Measurements from ENCODE around the gene BCAP29.

Gene BCAP29

DNA sequence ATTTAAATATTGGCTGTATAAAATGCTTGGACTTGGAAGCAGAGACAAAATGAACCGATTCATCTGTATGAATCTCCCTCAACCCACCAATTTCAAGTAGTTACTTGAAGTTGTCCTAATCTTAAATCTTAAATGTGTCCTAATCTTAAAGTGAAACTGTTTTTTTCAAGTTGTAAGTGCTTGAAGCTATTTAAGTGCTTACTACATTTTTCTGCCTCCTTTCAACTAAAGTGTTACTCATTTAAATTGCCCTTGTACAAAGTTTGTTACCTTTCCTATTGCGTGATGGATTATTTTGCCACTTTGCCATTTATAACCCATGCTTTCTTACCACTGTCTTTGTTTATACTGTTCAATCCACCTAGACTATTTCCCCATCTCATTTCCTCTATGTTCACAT lies 2.8 kb downstream of the BCAP29 start:
- Histone ChIP-seq H3K27ac (ENCODE audit: low read depth, low read length, severe bottlenecking) (no peak overlapping the region), H3K4me1 (ENCODE audit: control insufficient read depth, insufficient read depth, low read length, poor library complexity, severe bottlenecking) (no peaks in the 10 kb centered on the region), H3K9me3 (ENCODE audit: control insufficient read depth, low read length) (no peaks in the 10 kb centered on the region), H3K36me3 (ENCODE audit: control insufficient read depth, insufficient read depth, low read length) (peaks cover 21% of the 10 kb centered on the region), H3K4me3 (ENCODE audit: extremely low read depth, insufficient read depth, low read length, poor library complexity, severe bottlenecking) (no peak overlapping the region)
- WGBS, 2 experiments (ENCODE audit: insufficient coverage in 2 of 2): 100% methylated on average over 1 of the region's 2 CpGs

DNA sequence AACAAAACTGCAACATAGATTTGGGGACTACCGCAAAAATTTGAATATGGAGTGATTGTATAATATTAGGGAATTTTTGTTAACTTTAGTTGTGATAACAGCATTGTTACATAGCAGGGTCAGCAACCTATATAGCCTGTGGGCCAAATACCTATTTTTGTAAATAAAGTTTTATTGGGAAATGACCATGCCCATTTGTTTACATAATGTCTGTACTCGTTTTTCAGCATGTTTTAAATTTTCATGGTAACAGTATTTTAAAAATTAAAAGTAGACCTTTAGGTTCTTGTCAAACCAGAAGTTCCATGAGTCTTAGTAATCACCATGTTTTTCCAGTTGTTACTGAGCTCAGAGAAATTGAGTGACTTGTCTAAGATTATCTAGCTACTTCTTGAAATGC lies 4.7 kb downstream of the BCAP29 start:
- no peak overlapping the region for H3K27ac ChIP-seq (ENCODE audit: low read depth, low read length, severe bottlenecking)
- 80% methylated on average over 1 of the region's 2 CpGs; no CpG with 5 or more reads in 1 of the 2 experiments for WGBS, 2 experiments (ENCODE audit: insufficient coverage in 2 of 2)
- H3K36me3 ChIP-seq (ENCODE audit: control insufficient read depth, insufficient read depth, low read length): peaks cover 32% of the 10 kb centered on the region

DNA sequence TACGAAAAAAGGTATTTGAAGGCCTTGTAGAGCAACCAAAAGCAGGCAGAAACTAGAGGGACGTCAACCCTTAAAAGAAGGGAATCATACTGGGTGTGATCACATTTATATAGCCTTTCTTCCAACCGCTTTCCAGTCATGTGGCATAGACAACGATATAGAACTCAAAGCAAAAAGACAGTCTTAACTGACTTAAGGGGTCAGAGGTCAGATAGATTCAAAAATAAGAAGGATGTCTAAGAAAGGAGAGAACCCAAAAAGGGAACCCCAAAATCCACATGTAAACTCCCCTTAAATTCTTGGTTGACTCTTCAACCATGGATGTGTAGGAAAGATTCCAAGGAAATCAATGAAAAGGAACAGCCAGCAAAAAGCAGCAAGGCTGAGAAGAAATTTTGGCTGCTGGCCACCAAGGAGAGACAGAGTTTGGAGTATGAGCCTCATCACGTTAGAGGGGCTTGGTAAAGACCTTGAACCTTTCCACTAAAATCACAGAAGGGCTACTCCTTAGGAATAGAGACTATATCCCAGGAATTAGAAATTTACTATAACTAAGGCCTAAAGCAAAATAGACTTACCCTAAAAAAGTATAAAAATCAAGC lies 8.6 kb downstream of the BCAP29 start:
- H3K9me3 ChIP-seq (ENCODE audit: control insufficient read depth, low read length): no peaks in the 10 kb centered on the region
- no peak overlapping the region for H3K4me3 ChIP-seq (ENCODE audit: extremely low read depth, insufficient read depth, low read length, poor library complexity, severe bottlenecking)
- no peak overlapping the region for H3K27ac ChIP-seq (ENCODE audit: low read depth, low read length, severe bottlenecking)
- WGBS, 2 experiments (ENCODE audit: insufficient coverage in 2 of 2): 100% methylated on average over 2 to 4 of the region's 5 CpGs
- H3K4me1 ChIP-seq (ENCODE audit: control insufficient read depth, insufficient read depth, low read length, poor library complexity, severe bottlenecking): no peaks in the 10 kb centered on the region
- H3K36me3 ChIP-seq (ENCODE audit: control insufficient read depth, insufficient read depth, low read length): peaks cover 32% of the 10 kb centered on the region

More for the DNA sequence above, 4.7 kb downstream of the BCAP29 start:
- no peak overlapping the region for H3K4me3 ChIP-seq (ENCODE audit: extremely low read depth, insufficient read depth, low read length, poor library complexity, severe bottlenecking)
- H3K9me3 ChIP-seq (ENCODE audit: control insufficient read depth, low read length): no peaks in the 10 kb centered on the region
- no peaks in the 10 kb centered on the region for H3K4me1 ChIP-seq (ENCODE audit: control insufficient read depth, insufficient read depth, low read length, poor library complexity, severe bottlenecking)

DNA sequence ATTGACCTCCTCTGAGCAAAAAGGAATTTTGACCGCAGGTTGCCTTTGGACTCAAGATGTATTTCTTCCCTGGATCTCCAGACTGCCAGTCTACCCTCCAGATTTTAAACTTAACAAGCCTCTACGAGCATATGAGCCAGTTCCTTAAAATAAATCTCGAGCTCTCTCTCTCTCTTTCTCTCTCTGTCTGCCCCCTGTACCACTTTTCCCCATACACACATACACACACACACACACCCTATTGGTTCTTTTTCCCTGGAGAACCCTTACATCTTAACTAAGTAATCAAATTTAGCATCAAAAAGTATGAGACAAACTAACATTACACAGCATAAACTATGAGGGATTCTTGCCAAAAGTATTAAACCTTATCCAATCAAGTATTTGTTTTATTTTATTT lies 11.4 kb downstream of the BCAP29 start:
- no peak overlapping the region for H3K4me3 ChIP-seq (ENCODE audit: extremely low read depth, insufficient read depth, low read length, poor library complexity, severe bottlenecking)
- H3K36me3 ChIP-seq (ENCODE audit: control insufficient read depth, insufficient read depth, low read length): peaks cover 28% of the 10 kb centered on the region
- no peak overlapping the region for H3K27ac ChIP-seq (ENCODE audit: low read depth, low read length, severe bottlenecking)
- H3K4me1 ChIP-seq (ENCODE audit: control insufficient read depth, insufficient read depth, low read length, poor library complexity, severe bottlenecking): peaks cover 5% of the 10 kb centered on the region
- 91 to 100% methylated on average over 3 of the region's 3 CpGs for WGBS, 2 experiments (ENCODE audit: insufficient coverage in 2 of 2)
- no peaks in the 10 kb centered on the region for H3K9me3 ChIP-seq (ENCODE audit: control insufficient read depth, low read length)

DNA sequence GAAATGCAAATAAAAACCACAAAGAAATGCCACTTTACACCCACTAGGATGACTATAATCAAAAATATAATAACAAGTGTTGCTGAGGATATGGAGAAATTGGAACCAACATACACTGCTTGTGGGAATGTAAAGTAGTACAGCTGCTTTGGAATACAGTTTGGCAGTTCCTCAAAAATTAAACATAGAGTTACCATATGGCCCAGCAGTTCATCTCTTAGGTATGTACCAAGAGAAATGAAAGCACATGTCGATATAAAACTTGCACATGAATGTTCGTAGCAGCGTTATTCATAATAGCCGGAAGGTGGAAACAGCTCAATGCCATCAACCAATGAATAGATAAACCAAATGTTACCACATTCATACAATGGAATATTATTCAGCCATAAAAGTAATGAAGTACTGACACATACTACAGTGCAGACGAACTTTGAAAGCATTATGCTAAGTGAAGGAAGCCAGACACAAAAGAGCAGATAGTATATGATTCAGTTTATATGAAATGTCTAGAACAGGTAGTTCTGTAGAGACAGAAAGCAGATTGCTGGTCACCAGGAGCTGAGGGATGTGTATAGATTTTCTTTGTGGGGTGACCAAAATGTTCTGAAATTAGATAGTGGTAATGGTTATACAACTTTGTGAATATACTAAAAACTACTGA lies 12.4 kb downstream of the BCAP29 start:
- Histone ChIP-seq H3K4me1 (ENCODE audit: control insufficient read depth, insufficient read depth, low read length, poor library complexity, severe bottlenecking) (peaks cover 13% of the 10 kb centered on the region), H3K4me3 (ENCODE audit: extremely low read depth, insufficient read depth, low read length, poor library complexity, severe bottlenecking) (no peak overlapping the region), H3K9me3 (ENCODE audit: control insufficient read depth, low read length) (no peaks in the 10 kb centered on the region), H3K27ac (ENCODE audit: low read depth, low read length, severe bottlenecking) (no peak overlapping the region), H3K36me3 (ENCODE audit: control insufficient read depth, insufficient read depth, low read length) (peaks cover 21% of the 10 kb centered on the region)
- WGBS, 2 experiments (ENCODE audit: insufficient coverage in 2 of 2): 96 to 100% methylated on average over 1 to 4 of the region's 5 CpGs

DNA sequence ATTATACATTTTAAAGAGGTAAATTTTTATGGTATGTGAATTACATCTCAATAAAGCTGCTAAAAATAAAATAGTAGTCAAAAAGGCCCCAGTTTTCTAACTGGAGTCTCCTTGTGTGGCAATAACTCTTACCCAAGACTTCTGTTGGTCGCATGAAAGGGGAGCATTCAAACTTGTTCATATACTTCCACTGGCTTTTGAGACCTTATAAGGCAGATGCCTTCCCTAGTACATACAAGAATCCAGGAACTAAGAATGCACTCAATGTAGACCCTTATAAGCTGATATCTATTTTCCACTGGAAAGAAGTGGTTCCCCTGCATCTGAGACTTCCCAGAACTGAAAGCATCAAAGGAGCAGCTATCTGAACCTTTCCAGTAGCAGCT lies 13.0 kb downstream of the BCAP29 start:
- no peak overlapping the region for H3K27ac ChIP-seq (ENCODE audit: low read depth, low read length, severe bottlenecking)
- WGBS, 2 experiments (ENCODE audit: insufficient coverage in 2 of 2): 88 to 100% methylated on average over 1 of the region's 1 CpG
- H3K36me3 ChIP-seq (ENCODE audit: control insufficient read depth, insufficient read depth, low read length): peaks cover 21% of the 10 kb centered on the region

DNA sequence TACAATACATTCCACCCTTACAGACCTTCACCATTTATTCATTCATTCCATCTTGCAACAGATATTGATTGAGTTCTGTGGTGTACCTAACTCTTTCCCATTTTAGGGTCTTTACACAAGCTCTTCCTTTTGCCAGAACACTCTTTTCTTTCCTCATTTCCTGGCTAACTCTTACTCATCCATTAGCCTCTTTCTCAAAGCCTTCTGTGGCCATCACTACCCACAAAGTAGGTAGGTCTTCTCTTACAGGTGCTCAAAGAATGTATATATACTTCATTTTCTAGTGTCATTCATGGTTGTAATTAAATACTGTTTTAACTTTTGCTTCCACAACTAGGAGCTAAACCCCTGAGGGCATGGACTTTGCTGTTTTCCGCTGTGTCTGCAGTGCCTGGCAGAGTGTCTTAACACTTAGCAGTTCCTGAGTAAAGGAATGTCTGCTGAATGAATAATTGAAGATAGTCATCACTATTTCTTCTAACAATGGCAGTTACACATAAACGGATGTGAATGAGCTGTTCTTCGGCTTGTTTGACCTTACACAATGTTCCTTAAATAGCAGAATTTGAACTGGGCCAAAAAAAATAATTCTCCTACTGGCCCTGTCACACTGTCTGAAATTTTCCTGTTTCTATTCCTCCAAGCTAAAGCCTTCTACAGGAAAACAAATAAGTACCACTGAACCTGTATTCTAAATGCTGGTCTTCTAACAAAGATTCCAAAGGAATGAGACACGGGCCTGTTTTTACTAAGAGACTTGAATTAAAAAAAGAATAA lies 15.1 kb downstream of the BCAP29 start:
- Histone ChIP-seq H3K27ac (ENCODE audit: low read depth, low read length, severe bottlenecking) (peak overlapping the region; percentile 92), H3K4me3 (ENCODE audit: extremely low read depth, insufficient read depth, low read length, poor library complexity, severe bottlenecking) (no peak overlapping the region)
- 50 to 100% methylated on average over 1 to 2 of the region's 4 CpGs for WGBS, 2 experiments (ENCODE audit: insufficient coverage in 2 of 2)

More for the DNA sequence above, 13.0 kb downstream of the BCAP29 start:
- no peak overlapping the region for H3K4me3 ChIP-seq (ENCODE audit: extremely low read depth, insufficient read depth, low read length, poor library complexity, severe bottlenecking)
- H3K4me1 ChIP-seq (ENCODE audit: control insufficient read depth, insufficient read depth, low read length, poor library complexity, severe bottlenecking): peaks cover 14% of the 10 kb centered on the region
- no peaks in the 10 kb centered on the region for H3K9me3 ChIP-seq (ENCODE audit: control insufficient read depth, low read length)

DNA sequence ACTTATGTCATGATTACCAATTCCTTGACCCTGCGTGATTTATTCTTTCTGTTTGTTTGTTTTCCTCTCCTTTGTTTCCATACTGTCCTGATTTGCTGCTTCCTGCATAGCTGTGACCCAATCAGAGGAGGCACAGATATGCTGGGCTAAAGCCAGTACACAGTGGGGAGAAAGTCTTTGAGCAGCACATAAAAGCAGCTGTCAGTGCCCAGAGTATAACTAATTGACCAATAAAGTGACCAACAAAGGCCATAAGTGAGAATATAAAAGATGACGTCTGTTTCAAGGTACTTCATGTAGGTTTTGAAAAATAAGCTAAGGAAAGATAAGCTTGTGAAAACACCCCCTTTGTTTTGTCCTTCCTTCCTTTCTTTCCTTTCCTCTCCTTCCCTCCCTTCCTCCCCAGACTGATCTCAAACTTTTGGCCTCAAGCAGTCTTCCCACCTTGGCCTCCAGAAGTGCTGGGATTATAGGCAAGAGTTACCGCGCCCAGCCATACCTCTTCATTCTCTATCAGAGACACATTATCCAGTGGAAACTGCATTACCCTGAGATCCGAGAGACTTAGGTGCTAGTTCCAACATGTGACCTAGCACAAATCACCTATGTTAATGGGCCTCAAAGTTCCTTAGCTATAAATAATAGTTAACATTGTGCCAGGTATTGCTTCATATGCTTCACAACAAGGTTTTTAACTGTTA lies 17.0 kb downstream of the BCAP29 start:
- WGBS, 2 experiments (ENCODE audit: insufficient coverage in 2 of 2): 92 to 94% methylated on average over 3 of the region's 5 CpGs
- Histone ChIP-seq H3K27ac (ENCODE audit: low read depth, low read length, severe bottlenecking) (peak overlapping the region; percentile 51), H3K4me3 (ENCODE audit: extremely low read depth, insufficient read depth, low read length, poor library complexity, severe bottlenecking) (no peak overlapping the region), H3K4me1 (ENCODE audit: control insufficient read depth, insufficient read depth, low read length, poor library complexity, severe bottlenecking) (peaks cover 14% of the 10 kb centered on the region), H3K9me3 (ENCODE audit: control insufficient read depth, low read length) (no peaks in the 10 kb centered on the region), H3K36me3 (ENCODE audit: control insufficient read depth, insufficient read depth, low read length) (peaks cover 20% of the 10 kb centered on the region)

More for the DNA sequence above, 15.1 kb downstream of the BCAP29 start:
- Histone ChIP-seq H3K4me1 (ENCODE audit: control insufficient read depth, insufficient read depth, low read length, poor library complexity, severe bottlenecking) (peaks cover 14% of the 10 kb centered on the region), H3K9me3 (ENCODE audit: control insufficient read depth, low read length) (no peaks in the 10 kb centered on the region), H3K36me3 (ENCODE audit: control insufficient read depth, insufficient read depth, low read length) (peaks cover 10% of the 10 kb centered on the region)

DNA sequence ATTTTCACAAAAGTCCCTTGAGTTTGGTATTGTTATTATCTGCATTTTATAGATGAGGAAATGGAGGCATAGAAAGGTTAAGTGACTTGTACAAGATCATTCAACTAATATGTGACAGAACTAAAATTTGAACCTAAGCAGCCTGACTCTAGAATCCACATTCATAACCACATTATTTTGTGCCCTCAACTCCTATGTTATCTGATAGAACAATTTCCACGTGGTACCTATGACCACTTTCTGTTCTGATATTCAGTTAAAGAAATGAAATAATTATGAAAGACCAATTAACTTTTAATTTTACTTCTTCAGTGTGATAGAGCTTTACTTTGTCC lies 17.5 kb downstream of the BCAP29 start:
- Histone ChIP-seq H3K9me3 (ENCODE audit: control insufficient read depth, low read length) (no peaks in the 10 kb centered on the region), H3K4me1 (ENCODE audit: control insufficient read depth, insufficient read depth, low read length, poor library complexity, severe bottlenecking) (peaks cover 14% of the 10 kb centered on the region), H3K36me3 (ENCODE audit: control insufficient read depth, insufficient read depth, low read length) (peaks cover 22% of the 10 kb centered on the region), H3K27ac (ENCODE audit: low read depth, low read length, severe bottlenecking) (no peak overlapping the region), H3K4me3 (ENCODE audit: extremely low read depth, insufficient read depth, low read length, poor library complexity, severe bottlenecking) (no peak overlapping the region)
- WGBS, 2 experiments (ENCODE audit: insufficient coverage in 2 of 2): no CpG with 5 or more reads among the region's 1 CpG

DNA sequence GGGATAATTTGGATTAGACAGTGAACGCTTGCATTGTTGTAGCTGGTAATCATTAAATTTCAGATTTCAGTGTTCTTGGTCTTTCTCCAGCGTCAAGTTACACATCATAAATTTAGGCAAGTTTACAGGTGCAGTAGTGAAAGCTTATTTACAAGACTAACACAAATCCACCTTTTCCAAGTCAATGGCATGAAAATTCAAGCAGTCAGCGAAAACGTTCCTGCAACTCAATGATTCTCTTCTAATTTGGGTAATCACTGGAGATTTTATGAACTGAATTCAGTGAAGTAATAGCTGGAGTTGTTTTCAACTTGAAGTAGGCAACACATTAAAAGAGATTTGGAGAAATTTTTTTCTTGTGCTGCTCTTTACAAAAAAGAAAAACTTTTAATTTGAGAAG lies 17.9 kb downstream of the BCAP29 start:
- peaks cover 14% of the 10 kb centered on the region for H3K4me1 ChIP-seq (ENCODE audit: control insufficient read depth, insufficient read depth, low read length, poor library complexity, severe bottlenecking)
- peaks cover 22% of the 10 kb centered on the region for H3K36me3 ChIP-seq (ENCODE audit: control insufficient read depth, insufficient read depth, low read length)
- no peak overlapping the region for H3K4me3 ChIP-seq (ENCODE audit: extremely low read depth, insufficient read depth, low read length, poor library complexity, severe bottlenecking)
- H3K9me3 ChIP-seq (ENCODE audit: control insufficient read depth, low read length): no peaks in the 10 kb centered on the region
- WGBS, 2 experiments (ENCODE audit: insufficient coverage in 2 of 2): 83% methylated on average over 1 of the region's 4 CpGs; no CpG with 5 or more reads in 1 of the 2 experiments
- H3K27ac ChIP-seq (ENCODE audit: low read depth, low read length, severe bottlenecking): no peak overlapping the region
